IMR-90 (cell line): ENCODE results near the gene IGDCC3. TPM values are rescaled to one million over a fixed set of nuclear protein-coding genes. Genes with fewer than 3 reads are reported as not detected.

ENCODE experiments used
- ATAC-seq: fragments of 200-7000 bp; cut with Tn5 transposase; 2 replicates; pipeline ENCODE4 v1.9.1; 2020; ENCODE audit warnings: low read depth, mild to moderate bottlenecking, moderate library complexity
- BruUV-seq: library from RNA; stranded (reverse); fragments of 400-500 nt; replicated peaks from 2 replicates; lab custom pipeline; 2021; lab: Mats Ljungman, UMichigan
- CTCF ChIA-PET: fragments of 300-600 bp; formaldehyde crosslinking; extraction: SDS; loops from one replicate; lab custom pipeline; 2021; ENCODE audit warnings: antibody characterized with exemption; lab: Yijun Ruan, JAX
- POLR2A ChIA-PET: fragments of 300-600 bp; sonication (Branson Sonifier 250); formaldehyde crosslinking; loops from one replicate; lab custom pipeline; 2022; ENCODE audit warnings: antibody characterized with exemption; ENCODE audit not compliant: unreplicated experiment; lab: Charles Lee
- DNase-seq: peaks from one replicate; pipeline ENCODE4 v3.0.0; 2013
- H2AFZ ChIP-seq: replicated peaks from 2 replicates; pipeline ENCODE3; 2013; ENCODE audit warnings: low read length, mild to moderate bottlenecking; ENCODE audit not compliant: poor library complexity
- H2AK5ac ChIP-seq: 2 replicates; pipeline ENCODE4 v1.6.1; 2013; ENCODE audit warnings: low read depth, low read length, inconsistent platforms
- H2AK9ac ChIP-seq: replicated peaks from 2 replicates; pipeline ENCODE3; 2013; ENCODE audit warnings: mild to moderate bottlenecking, low read depth, low read length, moderate library complexity; ENCODE audit not compliant: poor library complexity
- H2BK120ac ChIP-seq: 2 replicates; pipeline ENCODE4 v1.6.1; 2013; ENCODE audit warnings: low read depth, low read length, inconsistent platforms
- H2BK15ac ChIP-seq: 3 replicates; pipeline ENCODE4 v1.6.1; 2013; ENCODE audit warnings: low read depth, low read length, inconsistent platforms
- H2BK20ac ChIP-seq: 2 replicates; pipeline ENCODE4 v1.6.1; 2013; ENCODE audit warnings: low read depth, mild to moderate bottlenecking, inconsistent platforms, low read length, moderate library complexity
- H2BK5ac ChIP-seq: 2 replicates; pipeline ENCODE4 v1.6.1; 2013; ENCODE audit warnings: mild to moderate bottlenecking, low read depth, low read length, inconsistent platforms; ENCODE audit not compliant: poor library complexity, severe bottlenecking
- H3K14ac ChIP-seq: replicated peaks from 2 replicates; pipeline ENCODE4 v1.6.1; 2013; ENCODE audit warnings: low read depth, low read length, inconsistent platforms
- H3K18ac ChIP-seq: 2 replicates; pipeline ENCODE4 v1.6.1; 2013; ENCODE audit warnings: low read depth, low read length, control low read depth
- H3K23ac ChIP-seq: 2 replicates; pipeline ENCODE4 v1.6.1; 2013; ENCODE audit warnings: low read depth, low read length, inconsistent platforms
- H3K27ac ChIP-seq: 2 replicates; pipeline ENCODE4 v1.5.1; 2013; ENCODE audit warnings: mild to moderate bottlenecking, control low read depth, low read length; ENCODE audit not compliant: insufficient read depth
- H3K27me3 ChIP-seq: 2 replicates; pipeline ENCODE4 v1.6.1; 2013; ENCODE audit warnings: low read length; ENCODE audit not compliant: control insufficient read depth, insufficient read depth
- H3K36me3 ChIP-seq: 2 replicates; pipeline ENCODE4 v1.6.1; 2013; ENCODE audit warnings: low read length, mixed read lengths; ENCODE audit not compliant: control insufficient read depth, insufficient read depth
- H3K4ac ChIP-seq: 2 replicates; pipeline ENCODE4 v1.6.1; 2013; ENCODE audit warnings: low read depth, low read length, inconsistent platforms
- H3K4me1 ChIP-seq: 2 replicates; pipeline ENCODE4 v1.6.1; 2013; ENCODE audit warnings: low read length, mixed read lengths; ENCODE audit not compliant: control insufficient read depth, insufficient read depth
- H3K4me2 ChIP-seq: 2 replicates; pipeline ENCODE4 v1.6.1; 2013; ENCODE audit warnings: low read depth, mild to moderate bottlenecking, control low read depth, low read length, moderate library complexity
- H3K4me3 ChIP-seq: 2 replicates; pipeline ENCODE4 v1.5.1; 2013; ENCODE audit warnings: low read depth, mild to moderate bottlenecking, control low read depth, low read length, moderate library complexity; ENCODE audit not compliant: insufficient read depth
- H3K56ac ChIP-seq: 2 replicates; pipeline ENCODE4 v1.6.1; 2013; ENCODE audit warnings: low read length, inconsistent platforms; ENCODE audit not compliant: insufficient read depth; ENCODE audit errors: extremely low read depth
- H3K79me1 ChIP-seq, 2 experiments: 2 replicates each; pipeline ENCODE4 v1.6.1; 2013; ENCODE audit warnings: low read length in 2 of 2, inconsistent platforms in 1 of 2, low read depth in 1 of 2
- H3K9ac ChIP-seq: 2 replicates; pipeline ENCODE4 v1.6.1; 2013; ENCODE audit warnings: low read depth, low read length, control low read depth
- H3K9me1 ChIP-seq: 2 replicates; pipeline ENCODE4 v1.6.1; 2013; ENCODE audit warnings: low read length, inconsistent platforms; ENCODE audit not compliant: insufficient read depth
- H3K9me3 ChIP-seq: 2 replicates; pipeline ENCODE4 v1.6.1; 2013; ENCODE audit warnings: low read length; ENCODE audit not compliant: control insufficient read depth, insufficient read depth
- H4K20me1 ChIP-seq: 2 replicates; pipeline ENCODE4 v1.6.1; 2013; ENCODE audit warnings: low read length, inconsistent platforms; ENCODE audit not compliant: insufficient read depth
- H4K5ac ChIP-seq: 2 replicates; pipeline ENCODE4 v1.6.1; 2013; ENCODE audit warnings: mild to moderate bottlenecking, low read depth, low read length, control low read depth
- H4K8ac ChIP-seq, 2 experiments: 2 replicates each; pipeline ENCODE4 v1.6.1; 2013; ENCODE audit warnings: low read depth in 2 of 2, low read length in 2 of 2, control low read depth in 1 of 2, inconsistent platforms in 1 of 2
- H4K91ac ChIP-seq: 2 replicates; pipeline ENCODE4 v1.6.1; 2013; ENCODE audit warnings: low read depth, low read length, inconsistent platforms; ENCODE audit not compliant: insufficient read depth
- BHLHE40 ChIP-seq: fragments of 150-350 bp; IDR thresholded peaks from 2 replicates; pipeline ENCODE4 v1.6.1; 2016; ENCODE audit warnings: mild to moderate bottlenecking, low read depth, low read length
- FOS ChIP-seq: fragments of 150-350 bp; IDR thresholded peaks from 2 replicates; pipeline ENCODE4 v1.6.1; 2016; ENCODE audit warnings: low read depth, low read length
- MAZ ChIP-seq: IDR thresholded peaks from 2 replicates; pipeline ENCODE4 v1.6.1; 2012; ENCODE audit warnings: low read depth, mild to moderate bottlenecking, low read length, improper control_type of control experiment, moderate library complexity, borderline replicate concordance
- POLR2A ChIP-seq: IDR thresholded peaks from 2 replicates; pipeline ENCODE4 v1.6.1; 2012; ENCODE audit warnings: mild to moderate bottlenecking, low read depth, low read length
- RFX5 ChIP-seq: IDR thresholded peaks from 2 replicates; pipeline ENCODE4 v1.8.0; 2012; ENCODE audit warnings: low read depth, mild to moderate bottlenecking, low read length, moderate library complexity
- WGBS, 2 experiments: methylation state at CpG; one replicate each; pipeline versions ENCODE4 v1.1.5 to v1.1.7; 2013; ENCODE audit warnings: missing lambda C conversion rate in 2 of 2; ENCODE audit not compliant: insufficient read length in 1 of 2; ENCODE audit errors: extremely low coverage in 2 of 2; 5-methylcytosine and 5-hydroxymethylcytosine counted together
- dilution Hi-C: fragments of 300-500 bp; cut with HindIII; formaldehyde crosslinking; loops from one replicate; pipeline ENCODE4 v1.14.3; 2018; ENCODE audit warnings: low sequenced_read_pairs; ENCODE audit not compliant: unreplicated experiment
- in situ Hi-C: fragments of 300-500 bp; cut with MboI; formaldehyde crosslinking; loops from 3 replicates; pipeline ENCODE4 v1.14.3; 2019; ENCODE audit warnings: low sequenced_read_pairs, inconsistent platforms, mixed read lengths
- intact Hi-C: fragments of 100-400 bp; cut with micrococcal nuclease; formaldehyde crosslinking; loops from 2 replicates; pipeline ENCODE4 v1.10.0; 2022
- polyA plus RNA-seq, 3 experiments: library from polyadenylated mRNA; depleted of rRNA; stranded (reverse); fragments of >200 nt; gene quantifications; 2 replicates each; pipeline ENCODE4 v1.2.3, GENCODE V29; 2012; ENCODE audit warnings: low replicate concordance in 1 of 3
- total RNA-seq: library from RNA; depleted of rRNA; stranded (reverse); fragments of >200 nt; gene quantifications from 2 replicates; pipeline ENCODE4 v1.2.3, GENCODE V29; 2012
- TF ChIP-seq, protein P1 (sequence below): conservative IDR thresholded peaks from 2 replicates; pipeline ENCODE4 v1.5.1; 2012; ENCODE audit warnings: mild to moderate bottlenecking, low read depth, low read length, improper control_type of control experiment

The IGDCC3 gene
- total and polyA plus RNA-seq, 2 of the 4 experiments (the other 2 are of a cell fraction): 0.18 to 0.19 TPM

- Histone ChIP-seq H3K18ac (no peak overlapping the region), H3K27me3 (peaks cover 72% of the 10 kb centered on the region), H2BK20ac (no peak overlapping the region), H2BK5ac (no peak overlapping the region), H3K4me3 (no peak overlapping the region), H4K20me1 (peaks cover 3% of the 10 kb centered on the region; the same call in 1 of the 2 replicates), H2AK9ac (no peak overlapping the region), H3K4ac (no peak overlapping the region), H3K4me2 (no peak overlapping the region), H2BK120ac (no peak overlapping the region), H3K27ac (no peak overlapping the region), H2AK5ac (no peak overlapping the region), H4K5ac (no peak overlapping the region), H3K56ac (no peak overlapping the region), H3K23ac (no peak overlapping the region), H3K9ac (no peak overlapping the region), H3K9me1 (no peaks in the 10 kb centered on the region; the same call in 1 of the 2 replicates), H3K79me1 (no peaks in the 10 kb centered on the region), H3K36me3 (no peaks in the 10 kb centered on the region), H4K8ac (no peak overlapping the region), H3K14ac (no peak overlapping the region), H3K4me1 (peaks cover 2% of the 10 kb centered on the region; the same call in 1 of the 2 replicates), H2BK15ac (no peak overlapping the region), H4K91ac (no peak overlapping the region), H2AFZ (peak overlapping the region; percentile 33), H3K9me3 (no peaks in the 10 kb centered on the region)
- intact Hi-C loops (no loop called here), in situ Hi-C loops (no loop called here), dilution Hi-C loops (no loop called here)
- WGBS, 2 experiments: no CpG with 5 or more reads among the region's 11 CpGs
- TF ChIP-seq BHLHE40 (no peak), MAZ (no peak), POLR2A (no peak), RFX5 (no peak), FOS (no peak)
- TF ChIP-seq, protein P1, sequence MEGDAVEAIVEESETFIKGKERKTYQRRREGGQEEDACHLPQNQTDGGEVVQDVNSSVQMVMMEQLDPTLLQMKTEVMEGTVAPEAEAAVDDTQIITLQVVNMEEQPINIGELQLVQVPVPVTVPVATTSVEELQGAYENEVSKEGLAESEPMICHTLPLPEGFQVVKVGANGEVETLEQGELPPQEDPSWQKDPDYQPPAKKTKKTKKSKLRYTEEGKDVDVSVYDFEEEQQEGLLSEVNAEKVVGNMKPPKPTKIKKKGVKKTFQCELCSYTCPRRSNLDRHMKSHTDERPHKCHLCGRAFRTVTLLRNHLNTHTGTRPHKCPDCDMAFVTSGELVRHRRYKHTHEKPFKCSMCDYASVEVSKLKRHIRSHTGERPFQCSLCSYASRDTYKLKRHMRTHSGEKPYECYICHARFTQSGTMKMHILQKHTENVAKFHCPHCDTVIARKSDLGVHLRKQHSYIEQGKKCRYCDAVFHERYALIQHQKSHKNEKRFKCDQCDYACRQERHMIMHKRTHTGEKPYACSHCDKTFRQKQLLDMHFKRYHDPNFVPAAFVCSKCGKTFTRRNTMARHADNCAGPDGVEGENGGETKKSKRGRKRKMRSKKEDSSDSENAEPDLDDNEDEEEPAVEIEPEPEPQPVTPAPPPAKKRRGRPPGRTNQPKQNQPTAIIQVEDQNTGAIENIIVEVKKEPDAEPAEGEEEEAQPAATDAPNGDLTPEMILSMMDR: no peak
- ATAC-seq: no peak
- no peak for DNase-seq
- POLR2A ChIA-PET: no interaction called here
- CTCF ChIA-PET: interaction anchor here (0.7 to 1.1 kb wide), 3 partner anchors 12 to 54 kb away, joined by 3 to 4 read pairs (median 3); no protein-coding TSS in a partner anchor
- BruUV-seq: no TSS peak
Measured at GRCh38 chr15:65373163-65373651, 4.6 kb downstream of the IGDCC3 start.
